Upper lobe of right lung (tissue), 1 donor: Measurements from ENCODE around the gene PBX2. TPM values are rescaled to one million over a fixed set of nuclear protein-coding genes. Genes with fewer than 3 reads are reported as not detected.

Source experiments
- ATAC-seq: fragments of 200-7000 bp; cut with Tn5 transposase; one replicate; pipeline ENCODE4 v1.9.1; 2020; ENCODE audit warnings: mild to moderate bottlenecking, moderate library complexity
- DNase-seq: peaks from one replicate; pipeline ENCODE4 v3.0.0-alpha.2; 2020
- H3K27ac ChIP-seq: fragments of 200-600 bp; one replicate; pipeline ENCODE4 v1.8.0; 2022
- H3K27me3 ChIP-seq: fragments of 200-600 bp; one replicate; pipeline ENCODE4 v1.8.0; 2022; ENCODE audit warnings: mild to moderate bottlenecking
- H3K36me3 ChIP-seq: fragments of 200-600 bp; one replicate; pipeline ENCODE4 v1.8.0; 2022
- H3K4me1 ChIP-seq: fragments of 200-600 bp; one replicate; pipeline ENCODE4 v1.8.0; 2022
- H3K4me3 ChIP-seq: fragments of 200-600 bp; one replicate; pipeline ENCODE4 v1.8.0; 2022; ENCODE audit warnings: mild to moderate bottlenecking
- H3K9me3 ChIP-seq: fragments of 200-600 bp; one replicate; pipeline ENCODE4 v1.8.0; 2022
- intact Hi-C: fragments of 100-400 bp; cut with DNase I; formaldehyde crosslinking; loops from one replicate; pipeline ENCODE4 v1.11.0; 2022
- total RNA-seq: library from RNA; stranded (reverse); fragmentation: NEBNext Ultra II Directional; extraction: Animal tissue kit (Norgen Biotek cat#: 25700); gene quantifications from one replicate; pipeline ENCODE4 v1.2.1, GENCODE V29; 2021
- TF ChIP-seq, protein P1 (sequence below): fragments of 200-600 bp; IDR thresholded peaks from one replicate; pipeline ENCODE4 v1.8.0; 2022; ENCODE audit warnings: antibody characterized with exemption
- donor health status: DM: no; HTN: yes; CAD: no; lungs with severe emphysema.

The PBX2 gene
- total RNA-seq, 1 donor from 2014 or later, result 100 TPM

DNA sequence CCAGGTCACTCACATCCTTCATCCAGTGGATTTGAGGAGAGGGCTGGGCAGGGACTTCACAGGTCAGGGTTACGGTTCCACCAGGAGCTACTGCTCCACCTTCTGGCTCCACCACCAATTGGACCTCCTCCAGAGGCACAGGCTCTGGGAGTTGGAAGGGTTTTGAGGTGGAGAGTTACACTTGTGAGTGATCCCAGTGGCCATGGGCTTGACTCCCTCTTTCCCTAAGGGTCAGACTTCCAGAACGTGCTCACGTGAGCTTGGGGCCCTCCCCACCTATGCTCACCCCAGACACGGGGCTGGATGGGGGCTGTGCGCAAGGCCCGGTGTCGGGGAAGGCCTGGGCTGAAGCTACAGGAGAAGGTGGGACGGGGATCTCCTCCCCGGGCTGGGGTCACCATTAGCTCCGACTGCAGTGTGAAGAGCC is 7.4 kb downstream of the PBX2 start:
- no peaks in the 10 kb centered on the region for H3K9me3 ChIP-seq
- no peaks in the 10 kb centered on the region for H3K27me3 ChIP-seq
- H3K4me3 ChIP-seq, result peak overlapping the region; percentile 28
- H3K4me1 ChIP-seq, result peaks cover 40% of the 10 kb centered on the region
- H3K36me3 ChIP-seq, result peaks cover 39% of the 10 kb centered on the region
- DNase-seq (no peak), ATAC-seq (no peak)
- TF ChIP-seq, protein P1, sequence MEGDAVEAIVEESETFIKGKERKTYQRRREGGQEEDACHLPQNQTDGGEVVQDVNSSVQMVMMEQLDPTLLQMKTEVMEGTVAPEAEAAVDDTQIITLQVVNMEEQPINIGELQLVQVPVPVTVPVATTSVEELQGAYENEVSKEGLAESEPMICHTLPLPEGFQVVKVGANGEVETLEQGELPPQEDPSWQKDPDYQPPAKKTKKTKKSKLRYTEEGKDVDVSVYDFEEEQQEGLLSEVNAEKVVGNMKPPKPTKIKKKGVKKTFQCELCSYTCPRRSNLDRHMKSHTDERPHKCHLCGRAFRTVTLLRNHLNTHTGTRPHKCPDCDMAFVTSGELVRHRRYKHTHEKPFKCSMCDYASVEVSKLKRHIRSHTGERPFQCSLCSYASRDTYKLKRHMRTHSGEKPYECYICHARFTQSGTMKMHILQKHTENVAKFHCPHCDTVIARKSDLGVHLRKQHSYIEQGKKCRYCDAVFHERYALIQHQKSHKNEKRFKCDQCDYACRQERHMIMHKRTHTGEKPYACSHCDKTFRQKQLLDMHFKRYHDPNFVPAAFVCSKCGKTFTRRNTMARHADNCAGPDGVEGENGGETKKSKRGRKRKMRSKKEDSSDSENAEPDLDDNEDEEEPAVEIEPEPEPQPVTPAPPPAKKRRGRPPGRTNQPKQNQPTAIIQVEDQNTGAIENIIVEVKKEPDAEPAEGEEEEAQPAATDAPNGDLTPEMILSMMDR, result no peak
- intact Hi-C loops, result no loop called here
- peak overlapping the region; percentile 77 for H3K27ac ChIP-seq

DNA sequence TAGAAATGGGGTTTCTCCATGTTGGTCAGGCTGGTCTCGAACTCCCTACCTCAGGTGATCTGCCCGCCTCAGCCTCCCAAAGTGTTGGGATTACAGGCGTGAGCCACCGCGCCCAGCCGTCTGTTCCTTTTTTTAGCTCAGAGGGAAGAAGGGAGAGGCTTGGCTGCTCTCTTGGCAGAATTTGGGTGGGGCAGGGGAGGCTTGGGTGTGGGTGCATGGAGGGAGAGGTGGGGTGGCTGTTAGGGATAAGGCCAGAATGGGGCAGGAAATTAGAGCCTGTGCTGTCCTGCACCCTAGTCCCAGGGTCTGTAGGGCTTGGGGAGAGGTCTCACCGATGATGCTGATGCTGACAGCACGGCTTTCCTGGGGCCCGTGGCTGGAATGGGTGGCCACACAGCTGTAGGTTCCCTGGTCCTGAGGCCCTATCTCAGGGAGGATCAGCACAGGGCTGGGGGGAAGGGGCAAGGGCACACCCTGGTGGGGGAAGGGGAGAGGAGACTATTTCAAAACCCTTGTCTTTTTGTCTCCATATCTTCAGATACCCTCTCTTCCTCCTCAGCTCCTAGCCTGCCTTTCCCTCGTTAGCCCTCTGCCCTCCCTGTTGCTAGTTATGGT is 8.0 kb downstream of the PBX2 start:
- no peaks in the 10 kb centered on the region for H3K27me3 ChIP-seq
- H3K36me3 ChIP-seq, result peaks cover 34% of the 10 kb centered on the region
- H3K9me3 ChIP-seq, result no peaks in the 10 kb centered on the region
- TF ChIP-seq, protein P1, result no peak
- peaks cover 41% of the 10 kb centered on the region for H3K4me1 ChIP-seq
- H3K27ac ChIP-seq, result peak overlapping the region; percentile 19
- peak overlapping the region; percentile 28 for H3K4me3 ChIP-seq
- intact Hi-C loops, result no loop called here
- ATAC-seq, result no peak
- no peak for DNase-seq

DNA sequence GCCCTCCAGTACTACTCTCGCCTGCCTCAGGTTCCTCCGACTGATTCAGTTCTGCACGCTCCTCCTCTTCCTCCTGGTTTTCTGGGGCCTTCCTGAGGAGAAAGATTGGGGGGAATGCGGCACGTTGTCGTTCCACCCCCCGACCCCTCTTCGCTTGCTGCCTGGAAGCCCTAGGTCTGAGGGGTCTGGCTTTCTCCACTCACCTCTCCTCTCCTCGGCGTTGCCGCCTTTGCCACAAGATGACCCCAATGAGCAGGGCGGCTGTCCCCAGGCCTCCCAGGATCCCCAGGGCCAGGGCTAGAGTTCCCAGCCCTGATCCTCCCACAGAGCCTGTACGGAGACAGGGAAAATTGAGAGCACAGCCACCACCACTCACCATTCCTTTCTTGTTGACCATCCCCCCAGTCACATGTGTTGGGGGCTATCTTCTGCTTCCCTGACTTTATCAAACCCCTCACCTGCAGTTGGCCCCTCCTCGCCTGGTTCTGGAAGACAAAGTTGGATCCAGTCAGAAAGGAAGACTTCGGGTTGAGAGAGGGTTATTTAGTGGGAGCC is 8.8 kb downstream of the PBX2 start:
- peaks cover 41% of the 10 kb centered on the region for H3K4me1 ChIP-seq
- peak overlapping the region; percentile 19 for H3K27ac ChIP-seq
- intact Hi-C loops, result no loop called here
- no peaks in the 10 kb centered on the region for H3K9me3 ChIP-seq
- ATAC-seq, result no peak
- DNase-seq, result no peak
- peaks cover 26% of the 10 kb centered on the region for H3K36me3 ChIP-seq
- TF ChIP-seq, protein P1, result no peak
- H3K4me3 ChIP-seq, result peak overlapping the region; percentile 10
- no peaks in the 10 kb centered on the region for H3K27me3 ChIP-seq

DNA sequence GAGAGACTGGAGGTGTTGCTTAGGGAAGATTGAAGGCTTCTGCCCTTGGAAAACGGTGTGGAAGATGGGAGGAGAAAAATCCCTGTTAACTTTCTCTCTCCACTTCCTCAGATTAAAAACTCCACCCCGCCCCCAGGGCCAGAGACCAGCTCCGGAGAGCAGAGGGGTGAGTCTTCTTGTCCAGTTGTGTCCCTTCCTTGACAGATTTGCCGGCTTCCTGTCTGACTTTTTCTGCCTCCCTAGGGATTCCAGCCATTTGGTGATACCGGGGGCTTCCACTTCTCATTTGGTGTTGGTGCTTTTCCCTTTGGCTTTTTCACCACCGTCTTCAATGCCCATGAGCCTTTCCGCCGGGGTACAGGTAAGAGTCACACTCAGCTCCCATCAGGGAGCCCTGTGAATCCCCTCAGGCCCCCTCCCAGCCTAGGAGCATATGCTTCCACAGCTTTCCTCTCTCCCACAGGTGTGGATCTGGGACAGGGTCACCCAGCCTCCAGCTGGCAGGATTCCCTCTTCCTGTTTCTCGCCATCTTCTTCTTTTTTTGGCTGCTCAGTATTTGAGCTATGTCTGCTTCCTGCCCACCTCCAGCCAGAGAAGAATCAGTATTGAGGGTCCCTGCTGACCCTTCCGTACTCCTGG is 10.1 kb downstream of the PBX2 start:
- ATAC-seq, result no peak
- Histone ChIP-seq H3K27me3 (no peaks in the 10 kb centered on the region), H3K4me1 (peaks cover 44% of the 10 kb centered on the region), H3K9me3 (no peaks in the 10 kb centered on the region), H3K4me3 (no peak overlapping the region), H3K27ac (no peak overlapping the region), H3K36me3 (peaks cover 26% of the 10 kb centered on the region)
- DNase-seq, result no peak
- TF ChIP-seq, protein P1, result no peak
- intact Hi-C loops, result no loop called here

DNA sequence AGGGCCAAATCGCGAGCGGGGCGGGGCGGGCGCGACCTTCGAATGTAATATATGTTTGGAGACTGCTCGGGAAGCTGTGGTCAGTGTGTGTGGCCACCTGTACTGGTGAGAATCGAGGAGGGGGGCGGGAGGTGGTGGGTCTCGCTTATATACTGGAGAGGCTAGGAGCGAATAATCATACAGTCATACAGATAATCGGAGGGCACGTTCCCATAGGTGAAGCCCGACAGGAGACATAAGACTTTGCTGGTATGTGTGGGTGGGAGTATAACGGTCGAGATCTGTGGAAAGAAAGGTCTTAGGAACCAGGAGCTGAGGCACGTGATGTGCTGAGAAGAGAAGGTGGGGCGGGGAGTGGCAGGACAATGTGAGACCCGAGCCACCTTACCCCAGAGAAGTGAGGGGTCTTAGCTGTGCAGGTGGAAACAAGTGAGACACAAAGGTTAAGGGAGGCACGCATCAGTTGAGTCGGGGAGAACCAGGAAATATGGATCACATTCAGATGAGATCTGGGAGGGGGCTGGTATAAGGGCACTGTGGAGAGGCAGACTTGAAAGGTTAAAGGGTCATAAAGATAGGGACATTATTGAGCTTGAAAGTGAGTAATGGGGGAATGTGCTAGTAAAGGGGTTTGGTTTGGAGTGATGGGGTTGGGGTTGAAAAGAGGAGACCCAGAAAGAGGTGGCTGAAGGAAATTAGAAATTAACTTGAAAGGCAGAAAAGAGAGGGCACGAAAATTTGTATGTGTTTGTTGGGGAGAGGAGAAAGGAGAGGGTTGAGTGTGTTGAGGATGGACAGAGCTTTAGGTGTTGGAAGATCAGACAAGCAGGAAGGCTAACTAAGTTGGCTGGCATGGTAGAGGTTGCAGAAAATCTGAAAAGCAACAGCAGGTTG is 11.2 kb downstream of the PBX2 start:
- no peaks in the 10 kb centered on the region for H3K27me3 ChIP-seq
- peak; percentile 85 for DNase-seq
- H3K9me3 ChIP-seq, result no peaks in the 10 kb centered on the region
- peak overlapping the region; percentile 98 for H3K27ac ChIP-seq
- peak overlapping the region; percentile 85 for H3K4me3 ChIP-seq
- TF ChIP-seq, protein P1, result no peak
- intact Hi-C loops, result no loop called here
- peaks cover 26% of the 10 kb centered on the region for H3K36me3 ChIP-seq
- ATAC-seq, result no peak
- peaks cover 40% of the 10 kb centered on the region for H3K4me1 ChIP-seq
